SK-N-MC (cell line): Measurements from ENCODE around the gene SLC7A11.

Experiments
- DNase-seq: peaks from one replicate; pipeline ENCODE4 v3.0.0-alpha.2; 2011; ENCODE audit warnings: low read depth, low spot score
- H3K27ac ChIP-seq: fragments of 200-600 bp; sonication (generic); 2 replicates; pipeline ENCODE4 v1.5.1; 2016; ENCODE audit warnings: mixed run types
- H3K36me3 ChIP-seq: fragments of 200-600 bp; sonication (generic); 2 replicates; pipeline ENCODE4 v1.6.1; 2017; ENCODE audit warnings: antibody characterized with exemption, low read length, mixed read lengths; ENCODE audit not compliant: insufficient read depth
- H3K4me3 ChIP-seq: fragments of 200-600 bp; sonication (generic); 2 replicates; pipeline ENCODE4 v1.5.1; 2016
- H3K9ac ChIP-seq: fragments of 200-600 bp; sonication (generic); 2 replicates; pipeline ENCODE4 v1.8.0; 2017; ENCODE audit warnings: mixed run types, mixed read lengths; ENCODE audit not compliant: insufficient read length
- H3K9me3 ChIP-seq: fragments of 200-600 bp; sonication (generic); 2 replicates; pipeline ENCODE4 v1.6.1; 2017; ENCODE audit warnings: low read depth, mild to moderate bottlenecking, antibody characterized with exemption, low read length, moderate library complexity, mixed read lengths
- EZH2 ChIP-seq: fragments of 200-600 bp; sonication (generic); IDR thresholded peaks from one replicate; pipeline ENCODE4 v1.6.1; 2017; ENCODE audit warnings: antibody characterized with exemption
- FOXP2 ChIP-seq: optimal IDR thresholded peaks from 2 replicates; pipeline ENCODE3; 2011; ENCODE audit warnings: mild to moderate bottlenecking, moderate library complexity; ENCODE audit not compliant: insufficient read depth; ENCODE audit errors: extremely low read length, control extremely low read depth
- POLR2AphosphoS5 ChIP-seq: IDR thresholded peaks from 2 replicates; pipeline ENCODE4 v1.6.1; 2012; ENCODE audit warnings: mild to moderate bottlenecking, low read depth, low read length, borderline replicate concordance

SLC7A11 gene

DNA sequence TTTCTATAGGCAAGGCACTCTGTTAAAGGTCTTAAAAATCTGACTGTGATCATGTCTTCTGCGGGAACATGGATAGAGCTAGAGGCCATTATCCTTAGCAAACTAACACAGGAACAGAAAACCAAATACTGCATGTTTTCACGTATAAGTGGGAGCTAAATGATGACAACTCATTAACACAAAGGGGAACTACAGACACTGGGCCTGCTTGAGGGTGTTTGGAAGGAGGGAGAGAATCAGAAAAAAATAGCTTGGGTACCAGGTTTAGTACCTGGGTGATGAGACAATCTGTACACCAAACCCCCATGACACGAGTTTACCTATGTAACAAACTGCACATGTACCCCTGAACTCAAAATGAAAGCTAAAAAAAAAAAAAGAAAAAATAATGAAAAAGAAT is 12.1 kb downstream of the SLC7A11 start:
- DNase-seq, result no peak
- H3K4me3 ChIP-seq, result no peak overlapping the region
- H3K9me3 ChIP-seq, result no peaks in the 10 kb centered on the region
- peaks cover 77% of the 10 kb centered on the region for H3K36me3 ChIP-seq
- no peak overlapping the region for H3K9ac ChIP-seq
- peak overlapping the region; percentile 39; the same call in 1 of the 2 replicates for H3K27ac ChIP-seq
- TF ChIP-seq FOXP2 (no peak), EZH2 (no peak), POLR2AphosphoS5 (no peak)

DNA sequence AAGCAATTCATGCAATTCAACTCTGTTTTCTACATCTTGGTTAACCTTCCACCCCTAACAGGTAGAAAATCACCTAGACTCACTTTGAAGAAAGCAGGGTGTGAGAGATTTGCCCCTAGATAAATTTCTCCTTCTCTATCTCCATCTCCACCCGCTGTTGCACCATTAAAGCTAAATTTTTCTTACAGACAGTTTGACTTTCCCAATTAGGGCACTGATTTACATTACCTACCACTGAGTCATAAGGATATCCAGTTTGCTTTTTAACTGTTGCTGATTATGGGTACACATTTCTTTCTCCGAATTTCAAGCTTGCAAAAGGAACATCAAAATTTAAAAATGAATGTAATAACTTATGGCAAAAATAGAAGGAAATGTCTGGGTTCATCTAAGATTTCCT is 13.0 kb downstream of the SLC7A11 start:
- no peaks in the 10 kb centered on the region for H3K9me3 ChIP-seq
- H3K9ac ChIP-seq, result no peak overlapping the region
- no peak overlapping the region for H3K4me3 ChIP-seq
- no peak overlapping the region; the same call in 1 of the 2 replicates for H3K27ac ChIP-seq
- peaks cover 68% of the 10 kb centered on the region for H3K36me3 ChIP-seq
- TF ChIP-seq FOXP2 (no peak), EZH2 (no peak), POLR2AphosphoS5 (no peak)
- no peak for DNase-seq

DNA sequence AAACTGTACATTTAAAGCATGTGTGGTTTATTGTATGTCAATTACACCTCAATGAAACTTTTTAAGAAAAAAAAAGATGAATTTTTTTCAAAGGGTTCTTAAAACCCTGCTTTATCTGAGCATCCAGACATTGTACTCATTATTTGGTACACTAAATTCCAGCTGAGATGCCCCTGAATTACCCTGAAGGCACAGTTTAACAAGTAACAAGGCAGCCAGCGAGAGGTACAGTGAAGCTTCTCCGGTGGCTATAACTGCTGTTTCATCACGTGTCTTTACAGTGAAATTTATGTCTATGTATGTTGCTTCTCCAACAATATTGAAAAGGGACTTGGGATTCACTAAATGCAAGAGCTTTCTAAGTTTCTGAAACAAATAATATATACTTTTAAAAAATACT is 15.8 kb downstream of the SLC7A11 start:
- DNase-seq, result no peak
- H3K4me3 ChIP-seq, result peak overlapping the region; percentile 49
- no peaks in the 10 kb centered on the region for H3K9me3 ChIP-seq
- H3K27ac ChIP-seq, result peak overlapping the region; percentile 99
- peaks cover 62% of the 10 kb centered on the region for H3K36me3 ChIP-seq
- TF ChIP-seq EZH2 (no peak), POLR2AphosphoS5 (no peak), FOXP2 (no peak)
- peak overlapping the region; percentile 38 for H3K9ac ChIP-seq

DNA sequence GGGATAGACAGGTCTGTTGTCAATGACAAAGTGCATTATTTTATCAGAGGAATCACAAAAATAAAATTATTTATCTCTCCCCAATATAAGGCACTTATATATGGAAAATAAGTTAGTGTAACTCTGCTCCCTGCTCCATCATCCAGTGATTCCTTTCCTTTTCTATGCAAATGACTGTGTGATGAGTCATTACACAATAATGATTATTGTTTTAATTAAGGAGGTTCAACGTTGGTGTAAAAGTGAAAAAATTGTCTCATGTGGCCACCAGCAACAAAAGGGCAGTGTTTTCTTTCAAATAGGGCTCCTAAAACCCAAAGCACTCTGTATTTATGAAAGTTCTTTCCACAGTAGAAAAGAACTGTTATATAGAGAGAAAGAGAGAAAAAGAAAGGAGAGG is 16.7 kb downstream of the SLC7A11 start:
- no peak for TF ChIP-seq FOXP2
- TF ChIP-seq EZH2, result no peak
- TF ChIP-seq POLR2AphosphoS5, result no peak
- Histone ChIP-seq H3K36me3 (peaks cover 62% of the 10 kb centered on the region), H3K27ac (peak overlapping the region; percentile 99), H3K9me3 (no peaks in the 10 kb centered on the region), H3K9ac (peak overlapping the region; percentile 38), H3K4me3 (peak overlapping the region; percentile 49; the same call in 1 of the 2 replicates)
- no peak for DNase-seq

DNA sequence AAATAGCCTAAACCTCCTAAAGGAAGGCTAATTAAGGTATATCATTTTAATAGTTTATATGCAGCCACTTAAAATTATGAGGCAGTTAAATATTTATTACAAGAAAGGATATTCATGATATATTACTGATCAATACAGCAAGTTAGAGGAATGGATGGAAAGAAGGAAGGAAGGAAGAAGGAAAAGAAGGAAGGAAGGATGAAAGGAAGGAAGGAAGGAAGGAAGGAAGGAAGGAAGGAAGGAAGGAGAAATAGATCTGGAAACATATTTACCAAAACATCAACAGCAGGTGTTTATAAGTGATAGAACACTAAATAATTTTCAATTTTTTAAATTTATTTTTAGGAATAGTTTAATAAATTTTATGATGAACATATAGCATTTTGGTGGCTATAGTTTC is 17.5 kb downstream of the SLC7A11 start:
- Histone ChIP-seq H3K36me3 (peaks cover 62% of the 10 kb centered on the region), H3K4me3 (no peak overlapping the region), H3K9ac (no peak overlapping the region), H3K9me3 (no peaks in the 10 kb centered on the region), H3K27ac (peak overlapping the region; percentile 99)
- no peak for DNase-seq
- TF ChIP-seq POLR2AphosphoS5 (no peak), FOXP2 (no peak), EZH2 (no peak)

DNA sequence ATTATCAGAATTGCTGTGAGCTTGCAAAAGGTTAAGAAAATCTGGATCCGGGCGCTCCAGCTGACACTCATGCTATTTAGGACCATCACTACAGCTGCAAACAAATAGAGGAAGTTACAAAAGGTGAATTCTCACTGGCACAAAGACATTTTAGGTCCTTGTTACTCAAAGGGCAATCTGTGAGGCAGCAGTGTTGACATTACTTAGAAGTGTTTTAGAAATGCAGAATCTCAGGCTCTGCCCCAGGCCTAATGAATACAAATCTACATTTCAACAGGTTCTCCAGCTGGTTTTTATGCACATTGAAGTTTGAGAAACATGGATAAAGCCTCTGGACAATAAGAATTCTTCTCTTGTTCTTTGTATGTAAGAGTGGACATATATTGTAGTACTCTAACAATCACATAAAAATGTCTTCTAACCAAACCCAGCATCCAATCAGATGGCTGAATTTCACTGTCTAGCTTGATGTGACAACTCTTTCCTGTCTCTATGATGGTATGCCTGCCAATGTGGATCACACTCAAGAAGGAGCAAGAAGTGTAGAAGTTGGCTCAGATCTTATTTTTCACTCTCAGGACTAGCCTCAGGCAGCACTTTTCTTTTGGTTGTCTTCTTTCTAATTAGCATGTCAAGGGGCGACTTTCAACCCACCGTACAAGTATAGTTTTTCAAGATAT is 18.8 kb downstream of the SLC7A11 start:
- peaks cover 63% of the 10 kb centered on the region for H3K36me3 ChIP-seq
- H3K4me3 ChIP-seq, result peak overlapping the region; percentile 48
- peak overlapping the region; percentile 64 for H3K9ac ChIP-seq
- H3K27ac ChIP-seq, result peak overlapping the region; percentile 99
- DNase-seq, result no peak
- H3K9me3 ChIP-seq, result no peaks in the 10 kb centered on the region
- TF ChIP-seq EZH2 (no peak), FOXP2 (no peak), POLR2AphosphoS5 (no peak)

DNA sequence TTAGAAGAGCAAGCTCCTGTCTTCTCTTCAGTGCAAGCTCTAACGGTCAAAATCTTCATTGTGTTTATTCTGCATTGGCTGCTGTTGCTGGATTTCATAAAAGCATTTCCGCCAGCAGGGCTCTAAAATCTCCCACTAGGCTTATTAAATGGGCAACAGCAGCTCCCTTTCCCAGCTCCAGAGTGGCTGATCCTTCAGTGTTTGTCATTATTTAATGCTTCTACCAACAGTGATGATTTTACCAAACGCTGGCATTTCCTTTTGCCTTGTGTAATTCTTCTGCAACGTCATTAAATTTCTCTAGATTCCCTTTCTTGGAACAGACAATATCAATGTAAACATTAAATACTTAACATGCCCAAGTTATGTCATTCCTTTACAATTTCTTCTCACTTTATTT is 20.1 kb downstream of the SLC7A11 start:
- TF ChIP-seq POLR2AphosphoS5 (peak; percentile 75), EZH2 (no peak), FOXP2 (peak; percentile 89)
- Histone ChIP-seq H3K4me3 (peak overlapping the region; percentile 74), H3K9ac (peak overlapping the region; percentile 75), H3K27ac (peak overlapping the region; percentile 99), H3K36me3 (peaks cover 63% of the 10 kb centered on the region), H3K9me3 (no peaks in the 10 kb centered on the region)
- DNase-seq, result peak; percentile 95

DNA sequence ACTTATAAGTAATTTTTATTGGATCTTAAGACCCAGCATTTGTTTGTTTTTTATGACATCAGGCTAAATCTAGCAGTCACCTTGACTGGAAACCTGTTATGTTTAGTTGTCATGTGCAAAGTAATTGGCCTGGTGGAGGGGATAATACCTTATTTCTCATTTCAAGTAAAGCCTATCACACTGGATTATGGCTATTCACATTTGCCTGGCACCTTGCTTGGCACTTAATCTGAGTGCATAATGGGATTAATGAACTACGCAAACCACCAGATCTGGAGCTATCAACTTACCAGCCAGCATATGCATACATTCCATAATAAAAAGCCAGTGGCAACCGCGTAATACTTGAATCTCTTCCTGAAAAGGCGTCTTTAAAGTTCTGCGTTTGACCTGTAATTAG is 23.2 kb downstream of the SLC7A11 start:
- Histone ChIP-seq H3K9me3 (no peaks in the 10 kb centered on the region), H3K4me3 (no peak overlapping the region), H3K36me3 (peaks cover 89% of the 10 kb centered on the region), H3K9ac (no peak overlapping the region), H3K27ac (no peak overlapping the region)
- no peak for DNase-seq
- TF ChIP-seq EZH2 (no peak), POLR2AphosphoS5 (no peak), FOXP2 (no peak)
